CD14-positive monocyte (primary cell): ENCODE measurements around the gene MTFP1. TPM values are rescaled to one million over a fixed set of nuclear protein-coding genes. Genes with fewer than 3 reads are reported as not detected.

Source experiments
- DNase-seq, 3 donors: peaks; one replicate each; pipeline ENCODE4 v3.0.0-alpha.2; 2011 to 2022
- H2AFZ ChIP-seq: 2 replicates; pipeline ENCODE4 v1.6.0; 2012; ENCODE audit warnings: mild to moderate bottlenecking, low read depth, low read length, inconsistent platforms; ENCODE audit not compliant: insufficient read depth, poor library complexity, severe bottlenecking
- H3K27ac ChIP-seq, 2 donors: 1 replicate in 1 of 2; 2 replicates in 1 of 2; pipeline ENCODE4 v1.5.1; 2012 to 2013; ENCODE audit warnings: low read length in 2 of 2, control low read depth in 1 of 2, inconsistent platforms in 1 of 2, low read depth in 1 of 2, mild to moderate bottlenecking in 1 of 2
- H3K27me3 ChIP-seq, 2 donors: one replicate each; pipeline versions ENCODE4 v1.6.0 to v1.6.1; 2011 to 2013; ENCODE audit warnings: low read length in 2 of 2; ENCODE audit not compliant: control insufficient read depth in 2 of 2, insufficient read depth in 2 of 2
- H3K36me3 ChIP-seq, 2 donors: replicated peaks in 1 of 2; 1 replicate in 1 of 2; 2 replicates in 1 of 2; pipeline versions ENCODE4 v1.5.1 to v1.6.1; 2012 to 2013; ENCODE audit warnings: low read length in 2 of 2, control low read depth in 1 of 2, inconsistent platforms in 1 of 2, mild to moderate bottlenecking in 1 of 2; ENCODE audit not compliant: insufficient read depth in 2 of 2, control insufficient read depth in 1 of 2
- H3K4me1 ChIP-seq, 2 donors: 1 replicate in 1 of 2; 2 replicates in 1 of 2; pipeline versions ENCODE4 v1.5.1 to v1.6.1; 2012 to 2013; ENCODE audit warnings: low read length in 2 of 2, control low read depth in 1 of 2, inconsistent platforms in 1 of 2, mild to moderate bottlenecking in 1 of 2, moderate library complexity in 1 of 2; ENCODE audit not compliant: insufficient read depth in 2 of 2, control insufficient read depth in 1 of 2
- H3K4me2 ChIP-seq: replicated peaks from 2 replicates; pipeline ENCODE3; 2012; ENCODE audit warnings: low read length, moderate library complexity, mild to moderate bottlenecking; ENCODE audit not compliant: poor library complexity, severe bottlenecking; ENCODE audit errors: extremely low read depth
- H3K4me3 ChIP-seq, 3 experiments: fragments of 200-600 bp in 1 of 3; sonication (generic) in 1 of 3; replicated peaks in 1 of 3; 1 replicate in 2 of 3; 2 replicates in 1 of 3; pipeline ENCODE4 v1.5.1; 2011 to 2013; ENCODE audit warnings: low read length in 3 of 3, mild to moderate bottlenecking in 3 of 3, control low read depth in 2 of 3, low read depth in 2 of 3, inconsistent platforms in 1 of 3, moderate library complexity in 1 of 3
- H3K79me2 ChIP-seq: 2 replicates; pipeline ENCODE4 v1.6.0; 2012; ENCODE audit warnings: mild to moderate bottlenecking, control low read depth, inconsistent platforms, low read length, moderate library complexity; ENCODE audit not compliant: insufficient read depth
- H3K9ac ChIP-seq: 2 replicates; pipeline ENCODE4 v1.6.0; 2017; ENCODE audit warnings: low read length, mild to moderate bottlenecking; ENCODE audit not compliant: insufficient read depth, poor library complexity, severe bottlenecking
- H3K9me3 ChIP-seq, 2 donors: replicated peaks in 1 of 2; 1 replicate in 1 of 2; 2 replicates in 1 of 2; pipeline versions ENCODE4 v1.5.1 to v1.6.1; 2012 to 2013; ENCODE audit warnings: low read length in 2 of 2, control low read depth in 1 of 2; ENCODE audit not compliant: control insufficient read depth in 1 of 2, insufficient read depth in 1 of 2
- H4K20me1 ChIP-seq: 2 replicates; pipeline ENCODE4 v1.6.0; 2012; ENCODE audit warnings: mild to moderate bottlenecking, low read length, control low read depth, moderate library complexity; ENCODE audit not compliant: insufficient read depth
- H3K27ac Mint-ChIP-seq, 7 donors: one replicate each; pipeline ENCODE4 v1.8.0; 2020; ENCODE audit warnings: mild to moderate bottlenecking in 7 of 7, mixed read lengths in 7 of 7, moderate library complexity in 6 of 7, inconsistent platforms in 2 of 7
- H3K27me3 Mint-ChIP-seq, 3 donors: one replicate each; pipeline ENCODE4 v1.8.0; 2021 to 2022; ENCODE audit warnings: low read depth in 3 of 3, mild to moderate bottlenecking in 3 of 3, mixed read lengths in 3 of 3, moderate library complexity in 3 of 3, inconsistent platforms in 1 of 3
- H3K36me3 Mint-ChIP-seq, 2 donors: one replicate each; pipeline ENCODE4 v1.8.0; 2020; ENCODE audit warnings: mixed read lengths in 2 of 2, inconsistent platforms in 1 of 2, mild to moderate bottlenecking in 1 of 2
- H3K4me1 Mint-ChIP-seq: one replicate; pipeline ENCODE4 v1.8.0; 2020; ENCODE audit warnings: mild to moderate bottlenecking, mixed read lengths
- H3K4me3 Mint-ChIP-seq, 2 donors: one replicate each; pipeline ENCODE4 v1.8.0; 2020; ENCODE audit warnings: mild to moderate bottlenecking in 2 of 2, mixed read lengths in 2 of 2, moderate library complexity in 1 of 2
- H3K9me3 Mint-ChIP-seq, 7 donors: one replicate each; pipeline ENCODE4 v1.8.0; 2020 to 2022; ENCODE audit warnings: mixed read lengths in 7 of 7, mild to moderate bottlenecking in 6 of 7, moderate library complexity in 6 of 7, inconsistent platforms in 2 of 7
- CTCF ChIP-seq: fragments of 200-600 bp; IDR thresholded peaks from one replicate; pipeline ENCODE4 v1.8.0; 2022; ENCODE audit warnings: antibody characterized with exemption, mild to moderate bottlenecking
- WGBS: methylation state at CpG from one replicate; pipeline ENCODE4 v1.1.5; 2013; ENCODE audit warnings: missing lambda C conversion rate; ENCODE audit not compliant: insufficient coverage; 5-methylcytosine and 5-hydroxymethylcytosine counted together
- intact Hi-C, 2 donors: fragments of 100-400 bp; cut with micrococcal nuclease; formaldehyde crosslinking; loops; one replicate each; pipeline versions ENCODE4 v1.15.0 to v1.15.1; 2023
- polyA plus RNA-seq, 3 donors: library from polyadenylated mRNA; depleted of rRNA in 1 of 3; unstranded in 2 of 3; stranded (reverse) in 1 of 3; fragments of 300-500 nt in 2 of 3; fragments of >200 nt in 1 of 3; fragmentation: Illumina TruSeq in 2 of 3; gene quantifications; 1 replicate in 2 of 3; 2 replicates in 1 of 3; pipeline ENCODE4 v1.2.3, GENCODE V29; 2012 to 2021

MTFP1 gene
- polyA plus RNA-seq, 3 donors = 6.2 to 14.2 (median 7.5) TPM

GRCh38 chr22:30469165-30469564, 43.6 kb downstream of the MTFP1 start:
- Histone ChIP-seq H3K27me3 (peaks cover 0 to 10% of the 10 kb centered on the region in 2 donors), H3K4me3 (no peak overlapping the region), H3K9ac (no peak overlapping the region), H3K36me3 (no peaks in the 10 kb centered on the region), H3K9me3 (no peaks in the 10 kb centered on the region), H3K4me2 (no peak overlapping the region), H3K4me1 (no peaks in the 10 kb centered on the region), H4K20me1 (no peaks in the 10 kb centered on the region), H3K27ac (no peak overlapping the region), H2AFZ (no peak overlapping the region), H3K79me2 (no peaks in the 10 kb centered on the region)
- DNase-seq = no peak
- H3K4me1 Mint-ChIP-seq = no peaks in the 10 kb centered on the region
- WGBS = 86% methylated on average over 1 of the region's 2 CpGs
- H3K9me3 Mint-ChIP-seq = peaks cover 0 to 4% (median 3%) of the 10 kb centered on the region in 7 donors
- H3K4me3 Mint-ChIP-seq = peak overlapping the region in 1 of 2 donors; percentile 37
- peaks cover 11 to 25% (median 13%) of the 10 kb centered on the region in 3 donors for H3K27me3 Mint-ChIP-seq
- intact Hi-C loops = no loop called here
- no peak overlapping the region for H3K27ac Mint-ChIP-seq
- no peaks in the 10 kb centered on the region for H3K36me3 Mint-ChIP-seq
- TF ChIP-seq CTCF = no peak

GRCh38 chr22:30470655-30471054, 45.1 kb downstream of the MTFP1 start:
- Histone ChIP-seq H3K27ac (no peak overlapping the region), H2AFZ (no peak overlapping the region), H3K9me3 (no peaks in the 10 kb centered on the region), H3K4me3 (no peak overlapping the region), H3K36me3 (no peaks in the 10 kb centered on the region), H3K4me2 (no peak overlapping the region), H3K79me2 (no peaks in the 10 kb centered on the region), H3K4me1 (no peaks in the 10 kb centered on the region), H4K20me1 (no peaks in the 10 kb centered on the region), H3K27me3 (peaks cover 0 to 7% of the 10 kb centered on the region in 2 donors), H3K9ac (no peak overlapping the region)
- intact Hi-C loops = loop anchor here in 1 of 2 donors (10.0 kb wide), 1 partner anchor 366 kb away; no protein-coding TSS in a partner anchor
- Mint-ChIP-seq H3K36me3 (no peaks in the 10 kb centered on the region), H3K9me3 (peaks cover 0 to 1% (median 0%) of the 10 kb centered on the region in 7 donors), H3K4me3 (no peak overlapping the region), H3K27ac (no peak overlapping the region), H3K27me3 (peaks cover 7 to 17% (median 7%) of the 10 kb centered on the region in 3 donors), H3K4me1 (no peaks in the 10 kb centered on the region)
- no peak for DNase-seq
- no CpG with 5 or more reads among the region's 2 CpGs for WGBS
- TF ChIP-seq CTCF = no peak
